PC-9 (cell line): Measurements from ENCODE around the gene RBX1.

Experiments
- EZH2 ChIP-seq: fragments of 200-600 bp; sonication (generic); IDR thresholded peaks from 2 replicates; pipeline ENCODE4 v1.8.0; 2017; ENCODE audit warnings: antibody characterized with exemption, low read depth
- TF ChIP-seq, protein P1 (sequence below): fragments of 200-600 bp; sonication (generic); conservative IDR thresholded peaks from 2 replicates; pipeline ENCODE4 v1.6.1; 2017; ENCODE audit warnings: mixed run types, antibody characterized with exemption, mild to moderate bottlenecking, moderate library complexity

DNA sequence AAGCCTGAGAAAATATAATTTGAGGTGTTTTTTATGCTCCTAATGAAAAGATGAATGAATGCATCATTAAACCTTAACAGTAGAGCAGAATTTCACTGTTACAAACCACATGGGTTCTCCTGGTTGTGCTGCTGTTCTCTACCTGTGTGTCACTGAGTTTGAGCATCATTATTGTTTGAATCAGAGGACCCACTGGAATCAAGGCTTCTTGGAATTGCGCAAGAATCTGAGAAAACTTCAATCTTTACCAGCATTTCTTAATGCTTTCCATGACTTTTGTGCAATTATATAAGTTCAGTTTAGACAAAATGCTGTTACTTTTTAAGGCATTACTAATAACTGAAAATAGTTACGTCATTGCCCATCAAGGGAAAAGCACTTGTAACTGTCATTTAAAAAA, 18.8 kb upstream of the RBX1 start:
- TF ChIP-seq EZH2: no peak
- TF ChIP-seq, protein P1, sequence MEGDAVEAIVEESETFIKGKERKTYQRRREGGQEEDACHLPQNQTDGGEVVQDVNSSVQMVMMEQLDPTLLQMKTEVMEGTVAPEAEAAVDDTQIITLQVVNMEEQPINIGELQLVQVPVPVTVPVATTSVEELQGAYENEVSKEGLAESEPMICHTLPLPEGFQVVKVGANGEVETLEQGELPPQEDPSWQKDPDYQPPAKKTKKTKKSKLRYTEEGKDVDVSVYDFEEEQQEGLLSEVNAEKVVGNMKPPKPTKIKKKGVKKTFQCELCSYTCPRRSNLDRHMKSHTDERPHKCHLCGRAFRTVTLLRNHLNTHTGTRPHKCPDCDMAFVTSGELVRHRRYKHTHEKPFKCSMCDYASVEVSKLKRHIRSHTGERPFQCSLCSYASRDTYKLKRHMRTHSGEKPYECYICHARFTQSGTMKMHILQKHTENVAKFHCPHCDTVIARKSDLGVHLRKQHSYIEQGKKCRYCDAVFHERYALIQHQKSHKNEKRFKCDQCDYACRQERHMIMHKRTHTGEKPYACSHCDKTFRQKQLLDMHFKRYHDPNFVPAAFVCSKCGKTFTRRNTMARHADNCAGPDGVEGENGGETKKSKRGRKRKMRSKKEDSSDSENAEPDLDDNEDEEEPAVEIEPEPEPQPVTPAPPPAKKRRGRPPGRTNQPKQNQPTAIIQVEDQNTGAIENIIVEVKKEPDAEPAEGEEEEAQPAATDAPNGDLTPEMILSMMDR: no peak
